Upper lobe of left lung (tissue), 6 donors: ENCODE measurements around the gene MTPN. TPM values are rescaled to one million over a fixed set of nuclear protein-coding genes. Genes with fewer than 3 reads are reported as not detected.

ENCODE experiments used
- ATAC-seq, 2 donors: fragments of 200-7000 bp; cut with Tn5 transposase; one replicate each; pipeline ENCODE4 v1.9.1; 2022; ENCODE audit warnings: mild to moderate bottlenecking in 2 of 2, moderate library complexity in 2 of 2; ENCODE audit not compliant: low FRiP score in 2 of 2
- DNase-seq, 2 donors: peaks; one replicate each; pipeline ENCODE4 v3.0.0-alpha.2; 2019 to 2020
- H3K27ac ChIP-seq, 4 donors: fragments of 200-600 bp; sonication (generic); one replicate each; pipeline ENCODE4 v1.5.1; 2016 to 2019
- H3K27me3 ChIP-seq, 4 donors: fragments of 200-600 bp; sonication (generic); one replicate each; pipeline ENCODE4 v1.5.1; 2017 to 2019
- H3K36me3 ChIP-seq, 4 donors: fragments of 200-600 bp; sonication (generic); one replicate each; pipeline ENCODE4 v1.5.1; 2016 to 2019
- H3K4me1 ChIP-seq, 4 donors: fragments of 200-600 bp; sonication (generic); one replicate each; pipeline ENCODE4 v1.5.1; 2018 to 2019
- H3K4me3 ChIP-seq, 4 donors: fragments of 200-600 bp; sonication (generic); one replicate each; pipeline ENCODE4 v1.5.1; 2017 to 2019; ENCODE audit warnings: mild to moderate bottlenecking in 2 of 4, moderate library complexity in 1 of 4
- H3K9me3 ChIP-seq, 4 donors: fragments of 200-600 bp; sonication (generic); one replicate each; pipeline ENCODE4 v1.5.1; 2018 to 2019
- EP300 ChIP-seq, 4 donors: sonication (generic); formaldehyde crosslinking; IDR thresholded peaks; one replicate each; pipeline ENCODE4 v1.5.1; 2017; ENCODE audit warnings: antibody characterized with exemption in 4 of 4, control low read depth in 2 of 4
- POLR2A ChIP-seq, 4 donors: fragments of 450-650 bp; IDR thresholded peaks; one replicate each; pipeline ENCODE4 v1.5.1; 2016 to 2017; ENCODE audit warnings: antibody characterized with exemption in 4 of 4, mild to moderate bottlenecking in 2 of 4
- POLR2AphosphoS5 ChIP-seq, 2 donors: sonication (generic); formaldehyde crosslinking; IDR thresholded peaks; one replicate each; pipeline ENCODE4 v1.5.1; 2017; ENCODE audit warnings: antibody characterized with exemption in 2 of 2
- WGBS, 2 donors: methylation state at CpG; one replicate each; pipeline ENCODE4 v1.1.5; 2017 to 2018; 5-methylcytosine and 5-hydroxymethylcytosine counted together
- total RNA-seq, 6 donors: library from RNA; depleted of rRNA in 4 of 6; stranded (reverse); fragments of >200 nt in 4 of 6; gene quantifications; one replicate each; pipeline versions ENCODE4 v1.1.0 to v1.2.1, GENCODE V29; 2016 to 2021
- TF ChIP-seq, protein P1 (sequence below), 6 experiments: fragments of 450-650 bp in 4 of 6; fragments of 200-600 bp in 2 of 6; sonication (generic) in 2 of 6; IDR thresholded peaks; one replicate each; pipeline ENCODE4 v1.5.1; 2016 to 2019; ENCODE audit warnings: antibody characterized with exemption in 6 of 6
- donor health status: DM: no; HTN: no; CAD: no; lungs with moderate emphysema.
- donor health status: DM: no; HTN: yes; CAD: no; lungs with severe emphysema.

MTPN gene
- total RNA-seq, 6 donors from 2014 or later, result 34.2 to 145 (median 87.3) TPM

DNA sequence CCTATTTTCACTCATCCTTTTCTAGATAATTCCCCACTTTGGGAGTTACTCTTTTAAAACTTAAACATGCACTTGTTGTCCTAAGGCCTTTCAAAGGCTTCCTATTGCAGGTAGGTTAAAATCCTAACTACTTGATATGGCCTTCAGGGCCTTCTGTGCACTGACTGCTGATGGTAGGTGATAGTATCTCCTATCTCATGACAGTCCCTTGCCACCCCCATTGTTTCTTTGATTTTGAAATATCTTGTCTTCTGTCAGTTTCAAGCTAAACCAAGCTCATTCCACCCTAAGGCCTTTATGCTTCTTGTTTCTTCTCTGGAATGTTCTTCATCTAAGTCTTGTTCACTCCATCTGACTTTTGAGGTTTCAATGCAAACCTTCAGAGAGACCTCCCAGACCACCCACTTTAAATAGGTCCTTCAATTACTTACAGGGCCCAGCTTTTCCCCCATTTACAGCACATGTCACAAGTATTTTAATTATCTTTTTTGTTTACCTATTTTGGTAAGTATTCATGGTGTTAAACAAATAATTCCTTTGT is 2.4 kb upstream of the MTPN start:
- H3K4me1 ChIP-seq, result peaks cover 28 to 35% (median 34%) of the 10 kb centered on the region in 4 donors
- TF ChIP-seq POLR2A (IDR thresholded peaks at IDR 0.05) (no peak), POLR2AphosphoS5 (IDR thresholded peaks at IDR 0.05) (no peak), EP300 (IDR thresholded peaks at IDR 0.05) (no peak)
- TF ChIP-seq, protein P1, sequence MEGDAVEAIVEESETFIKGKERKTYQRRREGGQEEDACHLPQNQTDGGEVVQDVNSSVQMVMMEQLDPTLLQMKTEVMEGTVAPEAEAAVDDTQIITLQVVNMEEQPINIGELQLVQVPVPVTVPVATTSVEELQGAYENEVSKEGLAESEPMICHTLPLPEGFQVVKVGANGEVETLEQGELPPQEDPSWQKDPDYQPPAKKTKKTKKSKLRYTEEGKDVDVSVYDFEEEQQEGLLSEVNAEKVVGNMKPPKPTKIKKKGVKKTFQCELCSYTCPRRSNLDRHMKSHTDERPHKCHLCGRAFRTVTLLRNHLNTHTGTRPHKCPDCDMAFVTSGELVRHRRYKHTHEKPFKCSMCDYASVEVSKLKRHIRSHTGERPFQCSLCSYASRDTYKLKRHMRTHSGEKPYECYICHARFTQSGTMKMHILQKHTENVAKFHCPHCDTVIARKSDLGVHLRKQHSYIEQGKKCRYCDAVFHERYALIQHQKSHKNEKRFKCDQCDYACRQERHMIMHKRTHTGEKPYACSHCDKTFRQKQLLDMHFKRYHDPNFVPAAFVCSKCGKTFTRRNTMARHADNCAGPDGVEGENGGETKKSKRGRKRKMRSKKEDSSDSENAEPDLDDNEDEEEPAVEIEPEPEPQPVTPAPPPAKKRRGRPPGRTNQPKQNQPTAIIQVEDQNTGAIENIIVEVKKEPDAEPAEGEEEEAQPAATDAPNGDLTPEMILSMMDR (IDR thresholded peaks at IDR 0.05), result no peak

DNA sequence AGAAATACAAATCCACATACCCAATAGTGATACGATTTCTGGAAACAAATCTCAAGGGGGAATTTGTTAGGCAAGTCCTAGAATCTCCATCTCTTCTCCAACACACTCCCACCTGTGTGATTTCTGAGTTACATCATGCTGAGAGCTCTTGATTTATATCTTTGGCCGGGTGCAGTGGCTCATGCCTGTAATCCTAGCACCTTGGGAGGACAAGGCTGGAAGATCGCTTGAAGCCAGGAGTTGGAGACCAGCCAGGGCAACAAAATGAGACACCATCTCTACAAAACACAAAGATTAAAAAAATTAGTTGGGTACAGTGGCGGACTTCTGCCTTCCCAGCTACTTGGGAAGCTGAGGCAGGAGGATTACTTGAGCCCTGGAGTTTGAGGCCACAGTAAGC is 1.5 kb upstream of the MTPN start:
- WGBS, 2 donors, result 94 to 98% methylated on average over 4 of the region's 4 CpGs

More for the DNA sequence above, 2.4 kb upstream of the MTPN start:
- Histone ChIP-seq H3K27me3 (no peaks in the 10 kb centered on the region), H3K9me3 (no peaks in the 10 kb centered on the region), H3K4me3 (no peak overlapping the region), H3K27ac (peak overlapping the region; percentile 54 to 76 (median 72)), H3K36me3 (no peaks in the 10 kb centered on the region)
- ATAC-seq (no peak), DNase-seq (no peak)

DNA sequence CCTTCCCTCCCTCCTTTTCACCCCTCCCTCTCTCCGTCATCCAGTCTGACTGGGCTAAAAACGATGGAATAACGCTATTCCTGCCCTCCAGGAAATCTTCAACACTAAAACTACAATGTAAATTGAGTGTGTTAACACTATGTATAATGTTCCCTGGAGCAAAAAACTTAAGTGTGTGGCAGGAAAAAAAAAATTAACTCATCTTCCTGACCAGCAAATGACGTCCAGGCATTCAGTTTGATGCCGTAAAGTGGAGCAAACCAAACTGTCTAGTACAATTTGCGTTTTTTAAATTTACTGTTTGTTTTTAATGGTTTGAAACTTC is 545 bp upstream of the MTPN start:
- Histone ChIP-seq H3K4me1 (peaks cover 39 to 48% (median 45%) of the 10 kb centered on the region in 4 donors), H3K27ac (peak overlapping the region; percentile 85 to 92 (median 91)), H3K9me3 (no peaks in the 10 kb centered on the region), H3K4me3 (peak overlapping the region; percentile 60 to 92 (median 90)), H3K27me3 (no peaks in the 10 kb centered on the region), H3K36me3 (no peaks in the 10 kb centered on the region)
- DNase-seq (no peak), ATAC-seq (peak in 1 of 2 donors; percentile 4)
- 39 to 59% methylated on average over 6 of the region's 6 CpGs for WGBS, 2 donors
- no peak for TF ChIP-seq POLR2A (IDR thresholded peaks at IDR 0.05)
- no peak for TF ChIP-seq EP300 (IDR thresholded peaks at IDR 0.05)
- TF ChIP-seq, protein P1 (IDR thresholded peaks at IDR 0.05), result no peak
- no peak for TF ChIP-seq POLR2AphosphoS5 (IDR thresholded peaks at IDR 0.05)

More for the DNA sequence above, 1.5 kb upstream of the MTPN start:
- ATAC-seq, result no peak
- DNase-seq, result no peak
- H3K4me1 ChIP-seq, result peaks cover 37 to 41% (median 38%) of the 10 kb centered on the region in 4 donors
- H3K36me3 ChIP-seq, result no peaks in the 10 kb centered on the region
- TF ChIP-seq EP300 (IDR thresholded peaks at IDR 0.05), result no peak
- TF ChIP-seq POLR2AphosphoS5 (IDR thresholded peaks at IDR 0.05), result no peak
- TF ChIP-seq, protein P1 (IDR thresholded peaks at IDR 0.05), result no peak
- TF ChIP-seq POLR2A (IDR thresholded peaks at IDR 0.05), result no peak
- no peak overlapping the region for H3K27ac ChIP-seq
- no peaks in the 10 kb centered on the region for H3K9me3 ChIP-seq
- no peaks in the 10 kb centered on the region for H3K27me3 ChIP-seq
- H3K4me3 ChIP-seq, result no peak overlapping the region

DNA sequence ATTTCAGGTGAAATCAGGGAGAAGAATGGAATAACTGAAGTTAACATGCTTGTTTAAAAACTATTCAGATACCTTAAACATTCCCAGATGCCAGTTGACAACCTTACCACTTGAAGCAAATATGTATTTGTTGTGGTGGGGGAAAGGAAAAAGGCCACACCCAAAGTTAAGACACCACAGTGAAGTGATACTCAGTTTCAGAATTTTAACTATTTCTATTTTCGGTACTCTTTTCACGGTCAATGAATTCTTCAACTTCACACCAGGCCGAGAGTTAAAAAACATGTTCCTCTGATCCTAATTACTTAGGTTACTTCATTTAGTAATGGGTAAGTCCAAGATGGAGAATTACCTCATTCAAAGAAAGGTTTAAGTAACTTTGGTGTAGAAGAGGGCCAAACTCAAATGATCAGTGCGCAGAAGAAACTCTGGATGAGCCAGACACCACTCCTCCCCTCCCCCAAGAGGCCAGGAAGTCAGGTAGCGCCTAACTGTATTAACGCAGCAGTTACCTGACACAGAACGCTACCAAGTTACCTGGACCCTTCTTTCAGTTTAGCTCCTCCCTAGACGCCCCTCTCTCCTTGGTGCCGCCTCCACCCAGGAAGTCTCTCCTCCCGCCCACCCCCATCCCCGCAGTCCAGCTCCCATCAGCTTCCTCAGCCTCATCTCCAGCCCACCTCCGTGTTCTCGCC is 700 bp downstream of the MTPN start:
- DNase-seq (peak in 1 of 2 donors; percentile 27), ATAC-seq (peak; percentile 14 to 19)
- Histone ChIP-seq H3K27me3 (no peaks in the 10 kb centered on the region), H3K4me1 (peaks cover 48 to 52% (median 50%) of the 10 kb centered on the region in 4 donors), H3K9me3 (no peaks in the 10 kb centered on the region), H3K4me3 (peak overlapping the region; percentile 60 to 92 (median 90)), H3K36me3 (peaks cover 0 to 2% (median 0%) of the 10 kb centered on the region in 4 donors), H3K27ac (peak overlapping the region; percentile 85 to 92 (median 91))
- no peak for TF ChIP-seq EP300 (IDR thresholded peaks at IDR 0.05)
- 4 to 5% methylated on average over 12 to 13 of the region's 13 CpGs for WGBS, 2 donors

DNA sequence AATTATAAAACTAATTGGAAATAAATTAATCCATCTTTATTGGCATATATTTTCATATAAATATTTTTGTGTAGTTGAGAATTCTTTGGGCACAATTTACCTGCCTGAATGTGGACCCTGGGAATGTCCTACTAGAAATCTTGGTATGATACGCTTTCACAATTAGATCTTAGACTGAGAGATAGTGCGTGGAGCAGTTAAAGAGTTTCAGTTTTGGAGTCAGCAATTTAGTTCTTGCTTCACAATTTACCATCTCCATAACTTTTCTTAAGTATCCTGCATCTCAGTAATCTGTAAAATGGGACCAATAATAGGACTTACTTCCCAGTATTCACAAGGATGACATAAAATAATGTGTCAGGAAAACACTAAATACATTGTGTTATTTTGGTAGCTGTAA is 2.0 kb downstream of the MTPN start:
- peak overlapping the region in 1 of 4 donors; percentile 92 for H3K4me3 ChIP-seq
- H3K27ac ChIP-seq, result peak overlapping the region in 1 of 4 donors; percentile 92
- H3K27me3 ChIP-seq, result no peaks in the 10 kb centered on the region
- ATAC-seq (no peak), DNase-seq (no peak)
- peaks cover 44 to 51% (median 46%) of the 10 kb centered on the region in 4 donors for H3K4me1 ChIP-seq
- no peaks in the 10 kb centered on the region for H3K9me3 ChIP-seq
- TF ChIP-seq POLR2AphosphoS5 (IDR thresholded peaks at IDR 0.05), result no peak
- no peak for TF ChIP-seq EP300 (IDR thresholded peaks at IDR 0.05)
- TF ChIP-seq POLR2A (IDR thresholded peaks at IDR 0.05), result no peak
- TF ChIP-seq, protein P1 (IDR thresholded peaks at IDR 0.05), result no peak
- WGBS, 2 donors, result 68 to 76% methylated on average over 2 of the region's 2 CpGs
- peaks cover 0 to 5% (median 0%) of the 10 kb centered on the region in 4 donors for H3K36me3 ChIP-seq
